SK-N-MC (cell line): ENCODE data around the gene JAZF1.

Source experiments
- EZH2 ChIP-seq: fragments of 200-600 bp; sonication (generic); IDR thresholded peaks from one replicate; pipeline ENCODE4 v1.6.1; 2017; ENCODE audit warnings: antibody characterized with exemption
- POLR2AphosphoS5 ChIP-seq: IDR thresholded peaks from 2 replicates; pipeline ENCODE4 v1.6.1; 2012; ENCODE audit warnings: mild to moderate bottlenecking, low read depth, low read length, borderline replicate concordance

DNA sequence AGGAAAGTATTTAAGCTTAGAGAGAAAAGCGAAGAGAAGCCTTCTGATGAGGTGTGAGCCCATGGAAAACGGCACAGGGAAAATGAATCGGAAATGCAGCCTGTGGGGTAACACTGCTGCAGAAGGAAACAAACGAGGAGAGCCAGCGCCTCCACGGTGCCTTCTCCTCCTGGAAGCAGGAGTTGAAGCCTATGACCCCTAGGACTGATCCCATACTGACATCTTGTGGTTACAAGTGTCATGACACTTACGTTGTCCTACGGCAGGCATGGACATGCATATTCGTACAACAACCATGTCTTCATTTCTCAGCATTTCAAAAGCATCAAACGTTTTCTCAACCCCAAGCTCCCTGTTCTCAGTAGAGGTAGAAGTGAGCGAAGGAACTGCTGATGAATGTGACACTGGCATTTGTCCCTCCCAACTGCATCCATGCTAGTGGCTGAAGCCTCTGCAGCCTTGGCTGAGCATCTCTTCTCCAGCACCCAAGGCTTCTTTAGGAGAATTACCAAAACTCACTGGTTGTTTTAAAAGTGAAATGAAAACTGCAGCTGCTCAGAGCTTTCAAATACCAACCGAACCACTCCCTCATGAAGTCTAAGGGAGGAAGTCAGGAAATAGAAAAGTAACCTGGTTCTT, 160.2 kb downstream of the JAZF1 start:
- TF ChIP-seq EZH2 (no peak), POLR2AphosphoS5 (no peak)
